Measurements from ENCODE around the gene BAG2. TPM values are rescaled to one million over a fixed set of nuclear protein-coding genes. Genes with fewer than 3 reads are reported as not detected.

The BAG2 gene
- total RNA-seq, 1 donor from 2014 or later = 8.3 TPM

GRCh38 chr6:57162516-57162915 is 9.6 kb upstream of the BAG2 start:
- Histone ChIP-seq H3K4me3 (ENCODE audit: low read depth, low read length) (no peak overlapping the region), H3K36me3 (ENCODE audit: control insufficient read depth, insufficient read depth, low read length) (no peaks in the 10 kb centered on the region), H3K27me3 (ENCODE audit: control insufficient read depth, insufficient read depth, low read length) (no peaks in the 10 kb centered on the region)
- no peak for DNase-seq (ENCODE audit: low read depth)
- no peak for TF ChIP-seq CTCF (IDR thresholded peaks at IDR 0.05; ENCODE audit: insufficient read depth, low read length, poor library complexity, severe bottlenecking)

GRCh38 chr6:57163956-57164355 is 8.2 kb upstream of the BAG2 start:
- no peak for TF ChIP-seq CTCF (IDR thresholded peaks at IDR 0.05; ENCODE audit: insufficient read depth, low read length, poor library complexity, severe bottlenecking)
- no peaks in the 10 kb centered on the region for H3K27me3 ChIP-seq (ENCODE audit: control insufficient read depth, insufficient read depth, low read length)
- no peak overlapping the region for H3K4me3 ChIP-seq (ENCODE audit: low read depth, low read length)
- H3K36me3 ChIP-seq (ENCODE audit: control insufficient read depth, insufficient read depth, low read length) = no peaks in the 10 kb centered on the region
- no peak for DNase-seq (ENCODE audit: low read depth)

DNA sequence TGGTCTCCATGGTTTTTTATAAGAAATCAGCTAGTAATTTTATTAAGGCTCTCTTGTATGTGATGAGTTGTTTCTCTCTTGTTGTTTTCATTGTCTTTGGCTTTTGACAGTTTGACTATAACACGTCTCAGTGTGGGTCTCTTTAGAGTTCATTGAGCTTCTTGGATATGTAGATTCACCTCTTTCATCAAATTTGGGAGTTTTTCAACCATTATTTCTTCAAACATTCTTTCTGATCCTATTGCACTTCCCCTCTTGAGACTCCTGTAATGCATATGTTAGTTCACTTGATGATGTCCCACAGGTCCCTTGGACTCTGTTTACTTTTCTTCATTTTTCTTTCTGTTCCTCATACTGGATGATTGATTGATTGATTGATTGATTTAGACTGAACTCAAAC is 7.0 kb upstream of the BAG2 start:
- DNase-seq (ENCODE audit: low read depth) = no peak
- H3K36me3 ChIP-seq (ENCODE audit: control insufficient read depth, insufficient read depth, low read length) = no peaks in the 10 kb centered on the region
- no peak for TF ChIP-seq CTCF (IDR thresholded peaks at IDR 0.05; ENCODE audit: insufficient read depth, low read length, poor library complexity, severe bottlenecking)

GRCh38 chr6:57173056-57173885 is 1.1 kb downstream of the BAG2 start:
- Histone ChIP-seq H3K36me3 (ENCODE audit: control insufficient read depth, insufficient read depth, low read length) (no peaks in the 10 kb centered on the region), H3K4me3 (ENCODE audit: low read depth, low read length) (peak overlapping the region; percentile 81), H3K27me3 (ENCODE audit: control insufficient read depth, insufficient read depth, low read length) (no peaks in the 10 kb centered on the region)
- DNase-seq (ENCODE audit: low read depth) = no peak
- TF ChIP-seq CTCF (IDR thresholded peaks at IDR 0.05; ENCODE audit: insufficient read depth, low read length, poor library complexity, severe bottlenecking) = no peak

More for the DNA sequence above, 7.0 kb upstream of the BAG2 start:
- Histone ChIP-seq H3K27me3 (ENCODE audit: control insufficient read depth, insufficient read depth, low read length) (no peaks in the 10 kb centered on the region), H3K4me3 (ENCODE audit: low read depth, low read length) (no peak overlapping the region)

GRCh38 chr6:57173886-57174510 is 1.9 kb downstream of the BAG2 start:
- DNase-seq (ENCODE audit: low read depth) = peak; percentile 48
- no peaks in the 10 kb centered on the region for H3K27me3 ChIP-seq (ENCODE audit: control insufficient read depth, insufficient read depth, low read length)
- H3K36me3 ChIP-seq (ENCODE audit: control insufficient read depth, insufficient read depth, low read length) = no peaks in the 10 kb centered on the region
- peak overlapping the region; percentile 81 for H3K4me3 ChIP-seq (ENCODE audit: low read depth, low read length)
- TF ChIP-seq CTCF (IDR thresholded peaks at IDR 0.05; ENCODE audit: insufficient read depth, low read length, poor library complexity, severe bottlenecking) = no peak
